CD4-positive, alpha-beta T cell treated with Interleukin-2 at 100 ng/mL for 4 hours (primary cell): ENCODE measurements around the gene NOS1AP.

Source experiments
- DNase-seq: peaks from one replicate; pipeline ENCODE4 v3.0.0-alpha.2; 2020; ENCODE audit warnings: low spot score

The NOS1AP gene

DNA sequence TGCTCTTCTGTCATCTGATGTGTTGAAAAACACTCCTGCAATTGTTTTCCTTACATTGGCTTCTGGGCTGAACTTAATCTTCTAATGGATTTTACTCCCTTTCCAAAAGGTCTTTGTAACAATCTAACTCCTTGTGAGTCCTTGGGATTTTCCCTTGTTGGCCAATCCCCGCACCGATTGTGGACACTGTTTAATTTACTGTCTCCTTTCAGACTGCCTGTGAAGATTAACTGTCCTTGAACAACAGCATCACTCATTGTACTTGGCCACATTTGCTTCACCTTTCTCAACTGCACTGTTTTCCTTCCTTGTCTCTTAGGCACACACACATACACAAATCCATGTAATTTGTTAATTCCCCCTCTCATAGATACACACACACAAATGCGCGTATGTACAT is 186.8 kb downstream of the NOS1AP start:
- no peak for DNase-seq

DNA sequence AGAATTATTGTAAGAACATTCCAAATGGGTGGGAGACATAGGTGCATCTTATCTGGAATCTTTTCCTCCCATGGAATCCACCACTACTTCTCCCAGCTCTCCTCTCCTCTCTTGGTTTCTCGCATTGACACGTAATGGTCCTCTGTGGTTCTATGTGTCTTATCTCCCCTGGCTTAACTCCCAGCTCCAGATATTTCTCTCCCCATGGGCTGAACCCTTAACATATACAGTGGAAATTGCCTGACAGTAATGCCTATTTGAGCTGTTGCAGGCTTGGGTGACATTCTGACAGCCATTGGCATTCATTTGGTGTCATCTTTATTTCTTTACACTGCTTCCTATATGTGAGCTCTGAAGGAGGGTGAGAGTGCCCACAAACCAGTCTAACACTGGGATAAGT is 188.9 kb downstream of the NOS1AP start:
- no peak for DNase-seq

DNA sequence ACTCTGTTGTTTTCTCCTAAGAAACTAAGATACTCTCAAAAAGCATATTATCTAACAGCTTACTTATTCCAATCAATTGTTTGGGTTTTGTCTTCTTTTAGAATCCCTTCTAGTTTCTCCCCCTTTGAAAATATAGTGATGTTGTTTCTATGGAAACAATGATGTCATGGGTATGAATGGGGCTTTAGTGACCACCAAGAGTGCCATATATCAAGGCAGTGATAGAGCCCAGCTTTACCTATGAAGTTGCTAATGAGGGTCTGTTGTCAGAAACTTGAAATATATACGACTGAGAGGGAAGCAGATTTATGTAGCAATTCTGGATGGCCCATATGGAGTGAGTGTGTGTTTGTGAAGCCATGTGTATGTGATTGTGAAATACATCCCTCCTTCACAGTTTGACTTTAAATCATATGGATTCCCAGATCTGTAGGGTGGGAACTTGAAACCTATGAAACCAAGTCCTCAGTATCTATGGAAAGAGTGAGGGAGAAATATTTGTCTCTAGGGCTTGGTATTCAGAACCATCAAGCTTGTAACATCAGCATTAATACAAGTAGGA is 190.5 kb downstream of the NOS1AP start:
- no peak for DNase-seq

DNA sequence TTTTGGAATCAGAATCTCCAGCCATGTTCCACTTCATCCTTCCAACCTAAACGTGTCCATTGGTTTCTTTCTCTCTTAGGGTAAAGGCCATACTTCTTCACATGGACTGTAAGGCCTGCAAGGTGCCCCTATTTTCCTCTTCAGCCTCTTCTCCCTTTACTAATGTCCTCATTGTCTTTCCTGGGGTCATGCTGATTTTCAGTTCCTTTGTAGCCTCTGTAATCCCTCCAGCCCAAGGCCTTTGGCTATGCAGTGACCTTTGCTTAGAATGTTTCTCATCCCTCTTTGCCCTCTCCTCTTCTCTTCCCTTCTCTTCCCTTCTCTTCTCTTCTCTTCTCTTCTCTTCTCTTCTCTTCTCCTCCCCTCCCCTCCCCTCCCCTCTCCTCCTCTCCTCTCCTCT is 194.6 kb downstream of the NOS1AP start:
- DNase-seq: no peak

DNA sequence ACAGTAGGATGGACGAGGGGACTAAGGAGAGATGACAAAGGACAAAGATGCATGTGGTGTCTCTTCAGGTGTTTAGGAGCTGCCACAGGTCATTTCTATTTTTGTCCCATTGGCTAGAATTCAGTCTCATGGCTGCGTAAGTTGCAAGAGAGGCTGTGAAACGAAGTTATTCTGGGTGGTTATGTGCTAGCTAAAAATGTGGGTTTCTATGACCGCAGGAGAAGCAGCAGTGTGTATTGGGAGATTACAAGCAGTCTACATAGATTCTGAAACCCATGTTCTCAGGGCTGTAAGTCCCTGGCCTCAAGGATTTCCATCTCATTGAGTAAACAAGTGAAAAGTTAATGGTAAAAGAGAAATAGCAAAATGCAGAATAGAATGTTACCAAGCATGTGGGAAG is 196.5 kb downstream of the NOS1AP start:
- DNase-seq: no peak

DNA sequence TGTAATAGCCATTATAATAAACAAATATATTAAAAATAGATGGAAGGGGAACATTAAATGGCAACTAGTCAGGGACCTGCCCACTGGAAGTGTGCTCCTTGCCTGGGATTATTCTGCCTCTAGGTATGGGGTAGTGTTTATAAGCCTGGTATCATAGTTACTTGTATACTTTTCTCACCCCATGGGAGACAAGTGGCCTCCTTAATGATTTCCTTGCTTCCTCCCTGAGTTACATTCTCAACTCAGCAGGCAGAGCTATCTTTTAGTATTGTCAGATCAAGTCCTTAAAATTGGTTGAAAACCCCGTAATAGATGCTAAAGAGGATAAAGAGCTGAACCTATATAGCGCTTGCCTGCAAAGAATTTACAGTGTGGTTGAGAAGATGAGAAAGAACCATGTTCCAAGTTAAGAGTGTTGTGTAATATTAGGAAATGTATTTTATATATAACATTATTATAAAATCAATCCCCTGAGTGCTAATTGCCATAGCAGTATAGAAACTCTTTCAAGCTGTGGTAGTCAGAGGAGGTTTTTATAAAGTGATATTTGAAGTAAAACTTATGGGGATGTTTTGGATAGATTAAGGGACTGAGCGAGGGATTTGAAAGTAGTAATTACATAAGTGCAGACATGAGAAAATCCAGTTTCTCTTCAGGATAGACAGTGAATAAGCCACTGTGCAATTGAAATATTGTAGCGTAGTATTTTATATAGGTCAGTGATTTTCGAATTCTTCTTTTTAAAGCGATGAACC is 200.7 kb downstream of the NOS1AP start:
- DNase-seq: no peak

DNA sequence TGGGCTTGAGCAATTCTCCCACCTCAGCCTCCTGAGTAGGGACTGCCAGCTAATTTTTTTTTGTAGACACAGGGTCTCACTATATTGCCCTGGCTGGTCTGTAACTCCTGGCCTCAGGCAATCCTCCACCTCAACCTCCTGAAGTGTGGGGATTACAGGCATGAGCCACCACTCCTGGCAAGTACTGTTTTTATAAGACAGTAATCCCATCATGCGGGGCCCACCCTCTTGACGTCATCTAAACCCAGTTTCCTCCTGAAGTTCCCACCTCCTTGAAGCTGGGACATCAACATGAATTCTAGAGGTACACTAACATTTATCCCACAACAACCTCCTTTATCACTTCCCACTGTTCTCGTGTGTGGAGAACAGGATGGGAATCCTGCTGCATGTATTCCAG is 202.5 kb downstream of the NOS1AP start:
- DNase-seq: no peak

DNA sequence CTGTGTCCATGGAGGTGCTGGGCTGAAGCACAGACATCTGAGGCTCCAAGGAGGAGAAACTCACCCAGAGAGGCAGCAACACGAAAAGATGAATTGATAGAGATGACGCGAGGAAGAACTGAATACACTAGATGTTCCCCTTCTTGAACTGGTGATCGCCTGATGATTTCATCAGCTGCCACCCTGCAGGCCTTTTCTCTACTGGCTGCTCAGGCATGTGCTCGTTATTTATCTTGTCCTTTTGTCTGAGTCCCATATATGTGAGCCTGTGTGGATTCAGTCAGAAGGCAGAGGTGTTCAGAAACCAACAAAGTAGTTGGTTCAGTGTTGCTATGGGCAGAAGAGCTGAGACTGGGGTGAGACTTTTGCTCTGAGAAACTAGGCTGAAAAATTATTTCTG is 202.9 kb downstream of the NOS1AP start:
- DNase-seq: no peak

DNA sequence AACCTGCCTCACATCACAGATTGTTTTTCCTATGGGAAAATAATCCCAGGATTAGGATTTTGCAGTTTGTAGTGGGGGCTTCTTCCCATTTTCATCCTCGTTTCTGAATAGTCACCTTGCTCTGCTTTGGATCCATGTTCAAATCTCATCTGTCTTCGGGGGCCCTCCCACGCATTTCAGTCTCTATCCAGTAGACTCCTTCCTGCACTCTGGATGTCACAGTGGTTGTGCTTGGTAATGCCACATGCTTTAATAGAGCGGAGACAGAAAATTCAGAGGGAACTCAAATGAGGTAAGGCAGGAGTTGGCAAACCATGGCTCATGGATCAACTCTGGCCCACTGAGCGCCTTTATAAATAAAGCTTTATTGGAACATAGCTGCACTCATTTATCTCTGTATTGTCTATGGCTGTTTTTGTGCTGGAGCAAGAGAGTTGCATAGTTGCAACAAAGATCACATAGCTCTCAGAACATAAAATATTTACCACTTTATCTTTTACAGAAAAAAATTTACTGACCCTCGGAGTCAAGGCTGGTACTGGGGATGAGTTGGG is 206.2 kb downstream of the NOS1AP start:
- no peak for DNase-seq

DNA sequence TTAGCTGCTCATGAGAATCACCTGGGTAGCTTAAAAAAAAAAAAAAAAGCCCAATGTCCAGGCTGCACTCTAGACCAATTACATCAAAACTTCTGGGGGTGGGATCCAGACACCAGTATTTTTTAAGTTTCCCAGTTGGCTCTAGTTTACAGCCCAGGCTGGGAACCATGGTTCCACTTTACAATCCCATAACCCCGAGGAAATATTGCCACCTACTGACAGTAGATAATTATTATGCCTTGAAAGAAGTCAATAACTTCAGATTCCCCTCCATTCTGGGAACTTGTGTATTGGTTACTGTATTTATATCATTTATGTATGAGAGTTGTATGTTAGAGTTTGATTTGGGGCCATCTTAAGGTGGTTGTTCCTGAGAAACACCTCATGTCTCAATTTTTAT is 207.0 kb downstream of the NOS1AP start:
- no peak for DNase-seq

DNA sequence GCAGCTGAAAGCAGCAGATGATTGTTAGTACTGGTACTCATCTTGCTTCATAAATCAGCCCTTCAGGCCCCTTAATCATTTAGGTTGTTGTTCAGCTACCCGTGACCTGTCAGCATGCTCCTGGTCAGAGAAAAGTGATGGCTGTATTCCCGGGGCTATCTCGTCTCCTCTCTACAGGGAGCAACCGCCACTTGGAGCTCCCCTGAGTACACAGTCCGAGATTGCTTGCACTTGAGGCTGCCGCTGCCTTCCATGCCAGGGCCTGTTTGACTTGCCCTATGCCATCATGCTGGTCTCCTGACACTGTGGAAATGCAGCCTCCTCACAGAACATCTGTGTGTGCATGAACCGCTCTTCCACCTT is 209.6 kb downstream of the NOS1AP start:
- DNase-seq: no peak

DNA sequence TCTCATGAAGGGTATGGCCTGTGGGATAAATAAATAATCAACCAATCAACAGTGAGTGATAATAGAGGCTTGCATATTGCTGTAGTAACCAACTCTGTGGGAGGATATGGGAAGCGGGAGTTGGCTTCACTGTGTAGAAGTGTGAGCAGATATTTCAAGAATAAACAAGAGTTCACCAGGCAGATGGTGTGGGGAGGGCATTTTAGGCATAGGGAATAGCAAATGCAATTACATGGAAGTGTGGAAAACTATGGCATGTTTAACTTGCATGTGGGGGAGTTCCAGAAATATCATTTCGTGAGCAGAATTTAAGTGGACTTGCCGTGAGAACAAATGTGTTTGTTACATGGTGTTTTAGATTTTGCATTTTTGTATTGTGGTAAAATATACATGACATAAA is 211.9 kb downstream of the NOS1AP start:
- DNase-seq: no peak

DNA sequence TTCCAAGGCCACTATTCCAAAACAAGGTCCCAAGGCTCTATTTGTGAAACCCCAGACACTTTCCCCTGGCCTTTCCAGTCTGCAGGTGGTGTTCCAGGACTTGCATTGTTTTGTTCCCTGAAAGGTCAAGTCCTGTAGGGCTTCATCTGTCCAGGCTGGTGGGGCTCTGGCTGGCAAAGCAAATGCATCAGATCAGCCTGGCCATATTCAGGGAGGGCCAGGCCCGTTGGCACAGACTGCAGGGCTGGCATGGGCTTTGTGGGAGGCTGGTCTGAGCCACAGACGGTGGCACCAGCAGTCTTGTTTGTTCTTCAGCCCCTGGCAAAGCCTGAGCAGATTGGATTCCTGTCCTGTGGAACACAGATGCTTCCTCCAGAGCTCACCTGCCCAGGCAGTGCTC is 214.2 kb downstream of the NOS1AP start:
- DNase-seq: no peak

DNA sequence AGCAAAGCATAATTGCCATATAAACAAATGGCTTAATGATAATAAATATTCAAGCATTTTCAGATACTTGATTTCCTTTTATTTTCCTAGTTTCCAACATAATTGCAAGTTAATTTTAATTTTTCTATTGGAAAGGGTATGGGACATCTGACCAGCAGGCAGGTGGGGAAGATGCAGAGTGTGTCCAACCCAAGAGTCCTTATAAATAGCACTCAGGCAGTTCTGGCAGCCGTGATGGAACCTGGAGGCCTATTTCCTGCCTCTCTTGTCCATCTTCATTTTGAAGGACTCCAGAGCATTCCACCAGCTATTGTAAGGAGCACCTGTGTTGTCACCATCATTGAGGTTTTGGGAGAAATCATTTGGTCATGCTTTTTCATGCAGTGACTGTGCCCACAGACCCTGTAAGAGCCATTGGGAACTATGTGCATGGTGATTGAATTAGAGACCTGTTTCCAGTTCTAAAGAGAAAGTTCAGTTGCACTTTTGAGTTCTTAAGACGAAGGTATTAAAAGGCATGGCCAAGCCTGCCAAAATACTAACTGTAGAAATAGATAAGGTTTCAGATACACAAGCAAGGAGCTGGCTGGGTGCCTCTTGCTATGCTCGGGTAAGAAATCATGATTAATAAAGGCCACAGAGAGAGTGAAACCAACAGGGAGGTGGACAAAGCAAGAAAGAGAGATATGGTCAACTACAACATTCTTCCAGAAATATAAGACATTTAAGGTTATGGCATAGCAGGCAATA is 214.9 kb downstream of the NOS1AP start:
- DNase-seq: no peak

DNA sequence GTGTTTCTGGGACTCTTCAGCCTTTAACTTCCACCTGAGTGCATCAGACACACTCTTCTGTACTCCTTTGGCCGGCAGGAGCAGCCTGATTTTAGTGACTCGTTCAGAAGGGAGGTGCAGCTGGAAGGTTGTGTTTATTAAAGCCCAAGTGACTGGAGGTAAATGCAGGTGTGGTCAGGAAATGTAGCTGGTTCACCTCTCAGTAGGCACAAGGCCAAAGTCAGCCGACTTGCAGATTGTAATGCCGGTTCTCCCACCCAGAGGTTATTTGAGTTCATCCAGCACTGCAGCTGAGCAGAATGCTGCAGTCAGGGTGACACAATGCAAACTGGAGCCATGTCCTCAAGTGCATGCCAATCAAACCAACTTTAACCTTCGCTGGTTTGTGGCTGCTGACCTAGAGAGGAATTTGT is 215.7 kb downstream of the NOS1AP start:
- DNase-seq: no peak

DNA sequence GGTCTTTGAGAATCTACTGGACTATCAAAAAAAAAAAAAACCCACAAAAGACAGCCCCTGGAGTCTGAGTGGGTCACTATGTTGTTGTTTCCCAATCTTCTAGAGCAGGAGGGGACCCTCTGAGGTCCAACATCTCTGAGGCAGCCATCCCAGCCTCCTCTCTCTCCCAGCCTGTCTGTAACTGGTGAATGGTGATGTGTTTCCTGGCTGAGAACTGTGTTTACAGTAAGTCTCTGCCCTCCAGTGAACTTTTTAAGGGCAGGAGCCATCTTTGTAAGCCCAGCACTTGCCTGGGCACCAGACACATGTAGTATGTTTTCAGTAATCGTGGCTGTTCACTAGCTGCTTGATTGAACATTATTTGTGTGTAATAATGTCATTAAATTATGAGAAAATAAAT is 221.5 kb downstream of the NOS1AP start:
- DNase-seq: no peak

DNA sequence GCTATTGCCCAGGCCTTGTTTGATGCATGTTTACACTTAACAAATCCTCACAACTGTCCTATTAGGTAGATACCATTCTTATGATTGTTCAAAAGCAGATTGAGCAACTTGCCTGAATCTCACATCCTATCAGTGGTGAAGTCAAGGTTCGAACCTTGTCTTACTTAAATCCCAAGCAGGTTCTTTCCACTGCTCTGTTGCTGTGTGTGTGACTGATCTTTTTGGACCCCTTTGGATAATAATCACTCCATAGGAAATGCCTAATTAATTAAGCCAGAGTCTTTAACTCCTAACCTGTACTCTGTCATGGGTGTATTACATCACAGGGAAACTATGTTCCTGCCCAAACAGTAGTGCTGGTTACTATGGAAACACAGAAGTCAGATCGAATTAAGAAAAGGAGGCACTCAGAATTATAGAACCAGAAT is 222.9 kb downstream of the NOS1AP start:
- DNase-seq: no peak

DNA sequence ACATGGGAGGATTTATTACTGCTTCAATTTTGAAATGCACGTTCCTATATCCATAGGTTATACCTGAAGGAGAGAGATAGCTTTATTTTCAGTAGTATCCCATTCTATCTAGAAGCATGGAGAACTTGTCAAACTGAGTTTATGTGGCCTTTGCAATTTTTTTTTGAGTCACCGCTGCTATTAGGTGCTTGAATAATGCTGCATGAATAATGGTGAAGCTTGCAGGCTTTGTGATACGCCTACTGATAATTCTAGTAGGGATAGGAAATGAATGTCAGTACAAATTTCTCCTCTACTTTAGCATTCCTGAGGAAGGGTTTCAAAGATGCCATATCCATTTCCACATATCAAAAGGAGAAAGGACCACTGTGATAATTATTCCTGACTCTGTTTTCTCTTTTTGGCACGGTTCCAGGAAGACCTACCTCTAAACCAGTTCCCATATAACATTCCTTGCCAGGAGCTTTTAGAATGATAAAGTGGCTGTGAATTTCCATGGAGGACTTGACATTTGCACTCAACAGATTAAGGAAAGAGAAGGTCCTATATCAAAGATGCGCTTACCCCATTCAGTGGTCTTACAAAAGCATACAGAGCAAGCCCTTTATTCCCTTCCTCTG is 223.7 kb downstream of the NOS1AP start:
- no peak for DNase-seq

DNA sequence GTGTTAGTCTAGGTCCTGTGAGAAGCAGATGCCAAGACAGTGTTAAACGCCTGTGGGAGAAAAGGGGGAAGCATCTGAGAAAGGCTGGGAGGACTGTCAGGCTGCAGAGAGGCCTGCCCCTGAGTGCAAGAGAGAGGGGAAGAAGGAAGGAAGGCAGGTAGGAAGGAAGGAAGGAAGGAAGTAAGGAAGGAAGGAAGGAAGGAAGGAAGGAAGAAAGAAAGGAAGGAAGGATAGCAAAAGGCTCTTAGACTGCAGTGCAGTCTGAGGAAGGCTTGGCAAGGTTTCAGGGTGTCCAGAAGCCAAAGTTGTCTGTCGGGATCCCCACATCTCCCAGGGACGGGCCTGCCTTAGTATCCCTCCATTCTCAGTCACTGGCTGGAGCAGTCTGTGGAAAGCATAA is 224.5 kb downstream of the NOS1AP start:
- no peak for DNase-seq

DNA sequence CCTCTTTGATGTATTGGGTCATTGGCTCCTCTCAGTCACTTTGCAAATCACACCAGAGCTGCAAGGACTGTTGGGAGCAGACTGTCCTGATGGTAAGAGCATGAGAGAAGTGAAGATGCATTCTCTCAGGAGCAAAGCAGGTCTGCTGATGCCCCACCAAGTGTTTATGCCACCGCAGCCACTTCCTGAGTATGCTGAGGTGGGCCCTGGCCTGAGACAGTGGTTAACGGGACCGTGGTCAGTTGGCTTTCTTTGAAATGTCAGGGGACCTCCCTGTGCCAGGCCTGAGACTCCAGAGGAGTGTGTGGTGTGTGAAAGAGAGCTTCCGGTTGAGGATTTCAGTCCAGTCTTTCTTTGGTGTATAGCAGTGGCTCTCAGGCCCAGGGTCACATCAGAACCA is 227.7 kb downstream of the NOS1AP start:
- no peak for DNase-seq

DNA sequence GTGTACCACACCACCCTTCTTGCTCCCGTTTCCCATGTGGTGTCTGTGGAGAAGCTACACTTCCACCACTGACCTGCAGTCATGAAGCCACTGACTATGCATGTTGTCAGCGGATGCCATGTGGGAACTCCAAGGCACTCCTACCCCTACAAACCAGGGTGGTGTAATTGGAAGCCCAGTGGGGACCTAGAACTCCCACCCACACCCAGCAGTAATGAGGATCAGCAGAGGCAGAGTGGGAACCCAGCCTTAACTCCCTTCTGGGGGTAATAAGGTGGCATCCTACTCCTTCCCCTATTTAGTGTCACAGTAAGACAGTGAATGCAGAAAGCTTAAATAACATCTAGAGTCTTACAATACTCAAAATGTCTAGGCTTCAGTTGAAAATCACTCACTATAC is 228.8 kb downstream of the NOS1AP start:
- DNase-seq: no peak

DNA sequence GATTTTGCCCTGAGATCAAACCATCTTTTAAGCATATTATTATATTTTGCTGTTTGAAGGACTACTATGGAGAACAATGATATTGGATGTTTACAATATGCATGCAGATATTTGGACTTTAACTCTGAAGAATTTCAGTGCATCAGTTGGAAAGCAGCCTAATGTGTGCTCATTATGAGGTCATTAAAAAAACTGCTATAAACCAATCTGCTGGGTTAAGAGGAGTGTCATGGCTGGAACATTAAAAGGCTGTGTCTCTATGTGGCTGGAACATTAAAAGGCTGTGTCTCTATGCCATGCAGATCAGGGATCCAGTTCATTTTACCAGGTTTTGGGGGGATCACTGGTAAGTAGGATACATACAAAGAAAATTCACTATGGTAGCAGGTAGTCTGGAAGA is 229.5 kb downstream of the NOS1AP start:
- no peak for DNase-seq
